ENCODE results near the gene RAI1.

Gene RAI1

GRCh38 chr17:17737961-17738894 lies 57.0 kb downstream of the RAI1 start:
- no peak for DNase-seq

- no peak for DNase-seq
Observed at GRCh38 chr17:17738901-17739300, 57.6 kb downstream of the RAI1 start.

GRCh38 chr17:17739388-17740066 lies 58.3 kb downstream of the RAI1 start:
- DNase-seq = no peak

GRCh38 chr17:17740615-17741348 lies 59.5 kb downstream of the RAI1 start:
- DNase-seq = no peak

- DNase-seq = no peak
Observed at GRCh38 chr17:17741349-17742023, 60.2 kb downstream of the RAI1 start.

GRCh38 chr17:17742133-17742621 lies 60.9 kb downstream of the RAI1 start:
- DNase-seq = no peak

- no peak for DNase-seq
Observed at GRCh38 chr17:17742688-17743390, 61.6 kb downstream of the RAI1 start.

GRCh38 chr17:17743391-17744112 lies 62.3 kb downstream of the RAI1 start:
- DNase-seq = no peak

- DNase-seq = no peak
Observed at GRCh38 chr17:17744116-17744515, 62.9 kb downstream of the RAI1 start.

GRCh38 chr17:17745476-17746455 lies 64.5 kb downstream of the RAI1 start:
- no peak for DNase-seq

- no peak for DNase-seq
Observed at GRCh38 chr17:17748179-17748578, 66.9 kb downstream of the RAI1 start.

GRCh38 chr17:17748604-17749003 lies 67.3 kb downstream of the RAI1 start:
- no peak for DNase-seq

- no peak for DNase-seq
Observed at GRCh38 chr17:17749025-17749772, 67.9 kb downstream of the RAI1 start.

GRCh38 chr17:17749921-17750320 lies 68.7 kb downstream of the RAI1 start:
- no peak for DNase-seq

GRCh38 chr17:17750881-17751280 lies 69.6 kb downstream of the RAI1 start:
- no peak for DNase-seq

GRCh38 chr17:17751489-17752088 lies 70.3 kb downstream of the RAI1 start:
- DNase-seq = no peak

- no peak for DNase-seq
Observed at GRCh38 chr17:17752089-17752820, 71.0 kb downstream of the RAI1 start.

GRCh38 chr17:17752821-17753321 lies 71.6 kb downstream of the RAI1 start:
- no peak for DNase-seq
